H9 (cell line): ENCODE measurements around the gene CXCR5. TPM values are rescaled to one million over a fixed set of nuclear protein-coding genes. Genes with fewer than 3 reads are reported as not detected.
A peak's percentile ranks its signal among the peaks of the same experiment; 100 is the strongest.

Experiments
- DNase-seq: peaks from one replicate; pipeline ENCODE4 v3.0.0-alpha.2; 2017
- H2AFZ ChIP-seq: one replicate; pipeline ENCODE4 v1.6.1; 2013; ENCODE audit warnings: mild to moderate bottlenecking, low read length, control low read depth, moderate library complexity
- H2AK5ac ChIP-seq: 2 replicates; pipeline ENCODE4 v1.6.1; 2013; ENCODE audit warnings: low read length, control low read depth, mixed read lengths; ENCODE audit not compliant: insufficient read length
- H2BK120ac ChIP-seq: one replicate; pipeline ENCODE4 v1.6.1; 2013; ENCODE audit warnings: low read depth, mild to moderate bottlenecking, low read length, control low read depth, inconsistent platforms; ENCODE audit not compliant: poor library complexity, severe bottlenecking
- H2BK12ac ChIP-seq: 2 replicates; pipeline ENCODE4 v1.6.1; 2013; ENCODE audit warnings: low read length, control low read depth, mixed read lengths, low read depth; ENCODE audit not compliant: insufficient read length
- H2BK15ac ChIP-seq: 2 replicates; pipeline ENCODE4 v1.6.1; 2013; ENCODE audit warnings: low read depth, low read length, control low read depth
- H2BK20ac ChIP-seq: one replicate; pipeline ENCODE4 v1.6.1; 2013; ENCODE audit warnings: low read depth, mild to moderate bottlenecking, low read length, control low read depth, inconsistent platforms; ENCODE audit not compliant: poor library complexity, severe bottlenecking
- H2BK5ac ChIP-seq: 2 replicates; pipeline ENCODE4 v1.6.1; 2013; ENCODE audit warnings: low read length, control low read depth, mixed read lengths; ENCODE audit not compliant: insufficient read length
- H3K14ac ChIP-seq: 2 replicates; pipeline ENCODE4 v1.6.1; 2013; ENCODE audit warnings: low read length, control low read depth; ENCODE audit not compliant: insufficient read depth
- H3K18ac ChIP-seq: 2 replicates; pipeline ENCODE4 v1.6.1; 2013; ENCODE audit warnings: low read depth, mild to moderate bottlenecking, mixed read lengths, low read length, control low read depth; ENCODE audit not compliant: insufficient read length
- H3K23ac ChIP-seq: 2 replicates; pipeline ENCODE4 v1.6.1; 2013; ENCODE audit warnings: low read length, control low read depth, mixed read lengths, low read depth; ENCODE audit not compliant: insufficient read length
- H3K23me2 ChIP-seq: 2 replicates; pipeline ENCODE4 v1.6.1; 2013; ENCODE audit warnings: low read depth, mild to moderate bottlenecking, mixed read lengths, low read length, control low read depth; ENCODE audit not compliant: insufficient read length, poor library complexity, severe bottlenecking
- H3K27ac ChIP-seq: 2 replicates; pipeline ENCODE4 v1.5.1; 2013; ENCODE audit warnings: low read length, control low read depth, mixed read lengths, low read depth; ENCODE audit not compliant: insufficient read length
- H3K27me3 ChIP-seq: 2 replicates; pipeline ENCODE4 v1.6.1; 2013; ENCODE audit warnings: low read length, control low read depth, inconsistent platforms; ENCODE audit not compliant: insufficient read depth
- H3K4ac ChIP-seq: 2 replicates; pipeline ENCODE4 v1.6.1; 2013; ENCODE audit warnings: low read depth, mild to moderate bottlenecking, control low read depth, inconsistent platforms, low read length, moderate library complexity
- H3K4me1 ChIP-seq: 2 replicates; pipeline ENCODE4 v1.6.1; 2013; ENCODE audit warnings: low read length, control low read depth, inconsistent platforms; ENCODE audit not compliant: insufficient read depth
- H3K4me2 ChIP-seq: 2 replicates; pipeline ENCODE4 v1.6.1; 2013; ENCODE audit warnings: low read length, control low read depth, mixed read lengths; ENCODE audit not compliant: insufficient read length, insufficient read depth
- H3K56ac ChIP-seq: 2 replicates; pipeline ENCODE4 v1.6.1; 2013; ENCODE audit warnings: low read depth, mild to moderate bottlenecking, mixed read lengths, low read length, control low read depth; ENCODE audit not compliant: insufficient read length
- H3K79me1 ChIP-seq: 2 replicates; pipeline ENCODE4 v1.6.1; 2013; ENCODE audit warnings: low read depth, mild to moderate bottlenecking, moderate library complexity, low read length, control low read depth, inconsistent platforms; ENCODE audit not compliant: insufficient read depth, poor library complexity, severe bottlenecking
- H3K79me2 ChIP-seq: 2 replicates; pipeline ENCODE4 v1.6.1; 2013; ENCODE audit warnings: low read length, control low read depth, inconsistent platforms; ENCODE audit not compliant: insufficient read depth
- H3K9ac ChIP-seq: 2 replicates; pipeline ENCODE4 v1.6.1; 2013; ENCODE audit warnings: low read length, control low read depth, mixed read lengths; ENCODE audit not compliant: insufficient read length; ENCODE audit errors: extremely low read depth
- H3K9me3 ChIP-seq: one replicate; pipeline ENCODE4 v1.6.1; 2013; ENCODE audit warnings: low read depth, low read length, inconsistent platforms; ENCODE audit not compliant: control insufficient read depth
- H3T11ph ChIP-seq: one replicate; pipeline ENCODE4 v1.6.1; 2013; ENCODE audit warnings: mild to moderate bottlenecking, low read length, control low read depth, inconsistent platforms
- H4K20me1 ChIP-seq: one replicate; pipeline ENCODE4 v1.6.1; 2013; ENCODE audit not compliant: control insufficient read depth, insufficient read length, insufficient read depth
- H4K5ac ChIP-seq: 2 replicates; pipeline ENCODE4 v1.6.1; 2013; ENCODE audit warnings: low read depth, mild to moderate bottlenecking, mixed read lengths, low read length, control low read depth; ENCODE audit not compliant: insufficient read length
- H4K8ac ChIP-seq: replicated peaks from 2 replicates; pipeline ENCODE4 v1.6.1; 2013; ENCODE audit warnings: low read length, control low read depth, mixed read lengths, low read depth; ENCODE audit not compliant: insufficient read length
- H4K91ac ChIP-seq: 2 replicates; pipeline ENCODE4 v1.6.1; 2013; ENCODE audit warnings: low read depth, mild to moderate bottlenecking, moderate library complexity, mixed read lengths, low read length, control low read depth; ENCODE audit not compliant: insufficient read length
- H3K27ac Mint-ChIP-seq, 3 experiments: 2 replicates in 2 of 3; 3 replicates in 1 of 3; pipeline ENCODE4 v1.8.0; 2020 to 2021; ENCODE audit warnings: mixed read lengths in 3 of 3, mild to moderate bottlenecking in 1 of 3, moderate library complexity in 1 of 3
- H3K27me3 Mint-ChIP-seq: 2 replicates; pipeline ENCODE4 v1.8.0; 2021; ENCODE audit warnings: low read depth, mild to moderate bottlenecking, moderate library complexity, mixed read lengths
- H3K36me3 Mint-ChIP-seq, 3 experiments: 2 replicates in 2 of 3; 3 replicates in 1 of 3; pipeline ENCODE4 v1.8.0; 2020 to 2021; ENCODE audit warnings: low read depth in 3 of 3, mixed read lengths in 3 of 3; ENCODE audit not compliant: insufficient read depth in 1 of 3
- H3K4me1 Mint-ChIP-seq, 2 experiments: 2 replicates each; pipeline ENCODE4 v1.8.0; 2020; ENCODE audit warnings: mixed read lengths in 2 of 2
- H3K4me3 Mint-ChIP-seq, 2 experiments: 2 replicates in 1 of 2; 3 replicates in 1 of 2; pipeline ENCODE4 v1.8.0; 2020 to 2021; ENCODE audit warnings: mild to moderate bottlenecking in 2 of 2, mixed read lengths in 2 of 2, moderate library complexity in 1 of 2
- H3K9me3 Mint-ChIP-seq, 2 experiments: 2 replicates in 1 of 2; 3 replicates in 1 of 2; pipeline ENCODE4 v1.8.0; 2020; ENCODE audit warnings: mild to moderate bottlenecking in 2 of 2, mixed read lengths in 2 of 2, moderate library complexity in 1 of 2
- WGBS: extraction: QIAGEN DNeasy Blood & Tissue Kit; methylation state at CpG from one replicate; pipeline ENCODE4 v1.1.7; 2013; ENCODE audit warnings: missing lambda C conversion rate, low lambda C conversion rate, mixed read lengths; ENCODE audit not compliant: insufficient read length; ENCODE audit errors: extremely low coverage; 5-methylcytosine and 5-hydroxymethylcytosine counted together
- total RNA-seq: library from RNA; stranded (reverse); gene quantifications from 2 replicates; pipeline ENCODE4 v1.2.1, GENCODE V29; 2021
- TF ChIP-seq, protein P1 (sequence below): fragments of 200-600 bp; sonication (generic); conservative IDR thresholded peaks from 3 replicates; pipeline ENCODE4 v1.8.0; 2021; ENCODE audit warnings: antibody characterized with exemption, mild to moderate bottlenecking

CXCR5 gene
- total RNA-seq, 1 experiment from 2014 or later: 0.07 TPM

DNA sequence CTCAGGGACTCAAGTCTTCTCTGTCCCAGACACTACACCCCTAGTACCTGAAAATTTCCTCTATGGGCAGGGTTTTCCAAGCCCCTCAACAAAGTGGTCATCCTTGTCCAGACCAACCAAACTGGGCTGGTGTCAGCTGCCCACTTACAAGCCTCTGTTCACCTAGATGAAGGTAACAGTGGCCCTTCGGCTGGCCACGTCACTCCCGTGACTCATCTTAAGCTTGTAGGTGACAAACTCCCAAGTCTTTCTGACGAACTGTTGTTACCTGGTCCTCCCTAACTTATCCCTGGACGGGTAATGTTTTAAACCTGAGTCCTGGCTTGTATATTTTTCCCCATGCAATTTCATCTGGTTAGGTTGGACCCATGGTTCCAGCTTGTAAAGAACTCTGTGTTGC is 4.7 kb downstream of the CXCR5 start:
- Histone ChIP-seq H4K5ac (no peak overlapping the region), H2BK120ac (no peak overlapping the region), H3K4me1 (peaks cover 7% of the 10 kb centered on the region; the same call in 1 of the 2 replicates), H2BK12ac (no peak overlapping the region), H2AK5ac (no peak overlapping the region), H4K8ac (no peak overlapping the region), H2BK20ac (no peak overlapping the region), H3K4ac (no peak overlapping the region), H3K79me1 (no peaks in the 10 kb centered on the region), H3K79me2 (no peaks in the 10 kb centered on the region), H3K18ac (no peak overlapping the region), H3K23ac (no peak overlapping the region), H3K27ac (no peak overlapping the region), H2BK5ac (no peak overlapping the region), H2AFZ (no peak overlapping the region), H4K91ac (no peak overlapping the region), H3K56ac (no peak overlapping the region), H2BK15ac (no peak overlapping the region), H3K14ac (no peak overlapping the region), H4K20me1 (peaks cover 3% of the 10 kb centered on the region), H3K27me3 (no peaks in the 10 kb centered on the region; the same call in 1 of the 2 replicates), H3K4me2 (no peak overlapping the region), H3K9me3 (no peaks in the 10 kb centered on the region), H3T11ph (no peak overlapping the region), H3K9ac (no peak overlapping the region), H3K23me2 (no peaks in the 10 kb centered on the region)
- no CpG with 5 or more reads among the region's 5 CpGs for WGBS
- Mint-ChIP-seq H3K27me3 (peaks cover 37% of the 10 kb centered on the region), H3K9me3 (no peaks in the 10 kb centered on the region; a peak in 1 of 5 replicates), H3K4me3 (no peak overlapping the region), H3K36me3 (no peaks in the 10 kb centered on the region), H3K4me1 (peaks cover 30 to 31% of the 10 kb centered on the region in 2 experiments), H3K27ac (peak overlapping the region in 1 of 3 experiments; percentile 77; a peak in 2 of 7 replicates)
- DNase-seq: no peak
- TF ChIP-seq, protein P1, sequence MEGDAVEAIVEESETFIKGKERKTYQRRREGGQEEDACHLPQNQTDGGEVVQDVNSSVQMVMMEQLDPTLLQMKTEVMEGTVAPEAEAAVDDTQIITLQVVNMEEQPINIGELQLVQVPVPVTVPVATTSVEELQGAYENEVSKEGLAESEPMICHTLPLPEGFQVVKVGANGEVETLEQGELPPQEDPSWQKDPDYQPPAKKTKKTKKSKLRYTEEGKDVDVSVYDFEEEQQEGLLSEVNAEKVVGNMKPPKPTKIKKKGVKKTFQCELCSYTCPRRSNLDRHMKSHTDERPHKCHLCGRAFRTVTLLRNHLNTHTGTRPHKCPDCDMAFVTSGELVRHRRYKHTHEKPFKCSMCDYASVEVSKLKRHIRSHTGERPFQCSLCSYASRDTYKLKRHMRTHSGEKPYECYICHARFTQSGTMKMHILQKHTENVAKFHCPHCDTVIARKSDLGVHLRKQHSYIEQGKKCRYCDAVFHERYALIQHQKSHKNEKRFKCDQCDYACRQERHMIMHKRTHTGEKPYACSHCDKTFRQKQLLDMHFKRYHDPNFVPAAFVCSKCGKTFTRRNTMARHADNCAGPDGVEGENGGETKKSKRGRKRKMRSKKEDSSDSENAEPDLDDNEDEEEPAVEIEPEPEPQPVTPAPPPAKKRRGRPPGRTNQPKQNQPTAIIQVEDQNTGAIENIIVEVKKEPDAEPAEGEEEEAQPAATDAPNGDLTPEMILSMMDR: no peak
